ENCODE data around the gene ATP9A.
"Not testable (repeated sequence)": the region's sequence is repeated elsewhere in the genome, so short reads cannot be mapped to it uniquely, and the experiment has no call there.

ATP9A gene

DNA sequence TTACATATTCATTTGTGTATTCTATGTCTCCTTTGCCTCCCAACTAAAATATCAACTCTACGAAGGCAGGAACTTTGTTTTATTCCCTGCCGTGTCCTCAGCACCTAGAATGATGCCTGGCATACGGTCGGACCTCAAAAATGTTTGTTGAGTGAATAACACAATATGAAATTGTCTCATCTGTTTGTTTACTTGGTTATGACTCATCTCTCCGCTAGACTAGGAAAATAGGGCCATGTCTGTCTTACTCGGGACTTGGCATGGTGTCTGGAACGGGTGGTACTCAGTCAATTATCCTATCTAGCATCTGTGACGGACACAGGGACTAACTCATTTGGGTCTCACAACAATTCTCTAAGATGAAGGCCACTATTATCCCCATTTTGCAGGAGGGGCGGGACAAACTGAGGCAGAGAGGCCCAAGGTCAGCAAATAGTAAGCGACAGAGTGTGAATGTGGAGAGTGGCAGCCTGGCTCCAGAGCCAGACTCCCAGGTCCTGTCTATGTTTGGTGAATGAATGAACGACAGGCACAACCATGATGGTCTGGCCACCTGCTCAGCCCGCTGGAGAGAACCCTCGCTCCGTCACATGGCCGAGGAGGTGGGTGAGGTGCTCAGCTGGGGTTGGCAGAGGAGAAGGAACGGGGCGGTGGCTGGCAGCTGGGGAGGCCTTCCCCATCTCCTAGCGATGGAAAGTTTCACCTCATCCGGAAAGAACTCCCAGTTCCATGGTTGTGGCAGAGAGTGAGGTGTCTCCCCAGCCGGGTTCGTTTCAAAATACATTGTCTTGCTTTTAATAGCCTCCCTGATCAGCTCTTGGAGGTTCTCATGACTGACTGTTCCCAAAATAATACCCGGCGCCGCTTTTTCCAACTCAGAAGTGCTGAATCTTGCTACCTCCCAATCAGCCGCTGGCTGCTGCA lies 198.1 kb downstream of the ATP9A start:
- H3K9me3 Mint-ChIP-seq, result peaks cover 0 to 2% of the 10 kb centered on the region in 2 donors
- H3K36me3 Mint-ChIP-seq (ENCODE audit: insufficient read depth), result no peaks in the 10 kb centered on the region
- peaks cover 0 to 22% of the 10 kb centered on the region in 2 donors for H3K27me3 Mint-ChIP-seq
- H3K4me3 Mint-ChIP-seq, result no peak overlapping the region
- ATAC-seq (replicated peaks) (no peak), DNase-seq (no peak)
- H3K27ac Mint-ChIP-seq, result no peak overlapping the region
- H3K4me1 Mint-ChIP-seq (ENCODE audit: low read depth in 2 of 2), result no peaks in the 10 kb centered on the region

DNA sequence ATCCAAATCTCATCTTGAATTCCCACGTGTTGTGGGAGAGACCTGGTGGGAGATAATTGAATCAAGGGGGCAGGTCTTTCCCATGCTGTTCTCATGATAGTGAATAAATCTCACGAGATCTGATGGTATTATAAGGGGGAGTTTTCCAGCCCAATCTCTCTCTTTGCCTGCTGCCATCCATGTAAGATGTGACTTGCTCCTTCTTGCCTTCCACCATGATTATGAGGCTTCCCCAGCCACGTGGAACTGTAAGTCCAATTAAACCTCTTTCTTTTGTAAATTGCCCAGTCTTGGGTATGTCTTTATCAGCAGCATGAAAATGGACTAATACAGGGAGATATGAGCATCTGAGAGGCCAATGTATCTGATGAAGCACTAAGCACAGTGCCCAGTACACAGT lies 199.7 kb downstream of the ATP9A start:
- not testable (repeated sequence) for DNase-seq; H3K9me3 Mint-ChIP-seq; H3K4me1 Mint-ChIP-seq (ENCODE audit: low read depth in 2 of 2); ATAC-seq (replicated peaks); H3K36me3 Mint-ChIP-seq (ENCODE audit: insufficient read depth); H3K27ac Mint-ChIP-seq; H3K4me3 Mint-ChIP-seq
- peaks cover 0 to 29% of the 10 kb centered on the region in 2 donors for H3K27me3 Mint-ChIP-seq

DNA sequence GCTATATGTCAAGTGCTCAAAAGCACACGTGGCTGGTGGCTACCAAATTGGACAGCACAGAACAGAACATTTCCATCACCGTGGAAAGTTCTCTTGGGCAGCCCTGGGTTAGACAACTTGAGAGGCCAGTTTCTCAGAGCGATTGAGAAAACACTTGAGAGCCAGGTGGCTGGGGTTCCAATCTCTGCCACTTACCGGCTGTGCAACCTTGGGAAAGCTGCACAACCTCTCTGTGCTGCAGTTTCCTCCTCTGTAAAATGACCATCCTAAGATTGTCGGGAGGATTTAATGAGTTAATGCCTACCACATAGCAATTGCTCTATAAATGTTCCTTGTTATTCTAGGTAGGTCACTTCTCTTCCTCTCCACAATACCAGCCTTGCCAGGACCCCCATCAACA lies 200.6 kb downstream of the ATP9A start:
- Mint-ChIP-seq H3K27me3 (peaks cover 0 to 38% of the 10 kb centered on the region in 2 donors), H3K36me3 (ENCODE audit: insufficient read depth) (no peaks in the 10 kb centered on the region), H3K4me1 (ENCODE audit: low read depth in 2 of 2) (peaks cover 3 to 4% of the 10 kb centered on the region in 2 donors), H3K9me3 (peaks cover 0 to 2% of the 10 kb centered on the region in 2 donors), H3K27ac (no peak overlapping the region), H3K4me3 (no peak overlapping the region)
- ATAC-seq (replicated peaks) (no peak), DNase-seq (no peak)

DNA sequence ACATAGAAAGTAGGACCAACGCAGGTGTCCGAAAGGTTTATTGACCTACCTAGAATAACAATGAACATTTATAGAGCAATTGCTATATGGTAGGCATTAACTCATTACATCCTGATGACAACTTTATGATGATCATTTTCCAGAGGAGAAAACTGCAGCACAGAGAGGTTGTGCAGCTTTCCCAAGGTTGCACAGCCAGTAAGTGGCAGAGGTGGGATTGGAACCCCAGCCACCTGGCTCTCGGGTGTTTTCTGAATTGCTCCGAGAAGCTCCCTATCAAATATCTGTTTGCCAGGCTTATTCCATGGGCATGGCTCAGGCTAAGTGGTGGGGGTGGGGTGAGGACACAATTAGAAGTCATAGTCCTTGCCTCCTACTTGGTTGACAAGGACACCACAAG lies 201.6 kb downstream of the ATP9A start:
- H3K4me3 Mint-ChIP-seq, result no peak overlapping the region
- peaks cover 3 to 49% of the 10 kb centered on the region in 2 donors for H3K27me3 Mint-ChIP-seq
- peaks cover 0 to 2% of the 10 kb centered on the region in 2 donors for H3K9me3 Mint-ChIP-seq

GRCh38 chr20:51565298-51566144 lies 202.7 kb downstream of the ATP9A start:
- DNase-seq (no peak), ATAC-seq (replicated peaks) (no peak)
- peaks cover 10 to 14% of the 10 kb centered on the region in 2 donors for H3K4me1 Mint-ChIP-seq (ENCODE audit: low read depth in 2 of 2)
- H3K4me3 Mint-ChIP-seq, result no peak overlapping the region
- H3K27ac Mint-ChIP-seq, result no peak overlapping the region
- H3K27me3 Mint-ChIP-seq, result peaks cover 14 to 59% of the 10 kb centered on the region in 2 donors
- H3K36me3 Mint-ChIP-seq (ENCODE audit: insufficient read depth), result no peaks in the 10 kb centered on the region
- peaks cover 0 to 2% of the 10 kb centered on the region in 2 donors for H3K9me3 Mint-ChIP-seq

More for the DNA sequence above, 201.6 kb downstream of the ATP9A start:
- Mint-ChIP-seq H3K4me1 (ENCODE audit: low read depth in 2 of 2) (peaks cover 5 to 7% of the 10 kb centered on the region in 2 donors), H3K27ac (no peak overlapping the region), H3K36me3 (ENCODE audit: insufficient read depth) (no peaks in the 10 kb centered on the region)
- DNase-seq (no peak), ATAC-seq (replicated peaks) (no peak)

- DNase-seq (no peak), ATAC-seq (replicated peaks) (no peak)
- H3K4me1 Mint-ChIP-seq (ENCODE audit: low read depth in 2 of 2), result peaks cover 10 to 14% of the 10 kb centered on the region in 2 donors
- H3K27me3 Mint-ChIP-seq, result peaks cover 28 to 62% of the 10 kb centered on the region in 2 donors
- H3K4me3 Mint-ChIP-seq, result peak overlapping the region; percentile 59 to 60
- H3K9me3 Mint-ChIP-seq, result peaks cover 0 to 2% of the 10 kb centered on the region in 2 donors
- H3K27ac Mint-ChIP-seq, result no peak overlapping the region
- peaks cover 3% of the 10 kb centered on the region for H3K36me3 Mint-ChIP-seq (ENCODE audit: insufficient read depth)
These were observed 204.5 kb downstream of the ATP9A start for GRCh38 chr20:51563486-51564332.

- peaks cover 3% of the 10 kb centered on the region for H3K36me3 Mint-ChIP-seq (ENCODE audit: insufficient read depth)
- H3K4me3 Mint-ChIP-seq, result peak overlapping the region; percentile 59 to 60
- H3K27ac Mint-ChIP-seq, result no peak overlapping the region
- peaks cover 10 to 14% of the 10 kb centered on the region in 2 donors for H3K4me1 Mint-ChIP-seq (ENCODE audit: low read depth in 2 of 2)
- ATAC-seq (replicated peaks) (no peak), DNase-seq (no peak)
- H3K27me3 Mint-ChIP-seq, result peaks cover 28 to 56% of the 10 kb centered on the region in 2 donors
- no peaks in the 10 kb centered on the region for H3K9me3 Mint-ChIP-seq
These were observed 205.1 kb downstream of the ATP9A start for GRCh38 chr20:51563174-51563485.

GRCh38 chr20:51562332-51563173 lies 205.6 kb downstream of the ATP9A start:
- DNase-seq, result no peak
- Mint-ChIP-seq H3K9me3 (no peaks in the 10 kb centered on the region), H3K27ac (no peak overlapping the region), H3K27me3 (peaks cover 28 to 61% of the 10 kb centered on the region in 2 donors), H3K36me3 (ENCODE audit: insufficient read depth) (peaks cover 3% of the 10 kb centered on the region), H3K4me3 (peak overlapping the region; percentile 59 to 60), H3K4me1 (ENCODE audit: low read depth in 2 of 2) (peaks cover 10 to 14% of the 10 kb centered on the region in 2 donors)
- ATAC-seq (replicated peaks), result peak; percentile 54

GRCh38 chr20:51562027-51562331 lies 206.2 kb downstream of the ATP9A start:
- Mint-ChIP-seq H3K4me3 (peak overlapping the region; percentile 59 to 60), H3K9me3 (no peaks in the 10 kb centered on the region), H3K27me3 (peaks cover 28 to 67% of the 10 kb centered on the region in 2 donors), H3K4me1 (ENCODE audit: low read depth in 2 of 2) (peaks cover 10 to 14% of the 10 kb centered on the region in 2 donors), H3K27ac (no peak overlapping the region), H3K36me3 (ENCODE audit: insufficient read depth) (peaks cover 3% of the 10 kb centered on the region)
- DNase-seq (no peak), ATAC-seq (replicated peaks) (peak; percentile 17)

DNA sequence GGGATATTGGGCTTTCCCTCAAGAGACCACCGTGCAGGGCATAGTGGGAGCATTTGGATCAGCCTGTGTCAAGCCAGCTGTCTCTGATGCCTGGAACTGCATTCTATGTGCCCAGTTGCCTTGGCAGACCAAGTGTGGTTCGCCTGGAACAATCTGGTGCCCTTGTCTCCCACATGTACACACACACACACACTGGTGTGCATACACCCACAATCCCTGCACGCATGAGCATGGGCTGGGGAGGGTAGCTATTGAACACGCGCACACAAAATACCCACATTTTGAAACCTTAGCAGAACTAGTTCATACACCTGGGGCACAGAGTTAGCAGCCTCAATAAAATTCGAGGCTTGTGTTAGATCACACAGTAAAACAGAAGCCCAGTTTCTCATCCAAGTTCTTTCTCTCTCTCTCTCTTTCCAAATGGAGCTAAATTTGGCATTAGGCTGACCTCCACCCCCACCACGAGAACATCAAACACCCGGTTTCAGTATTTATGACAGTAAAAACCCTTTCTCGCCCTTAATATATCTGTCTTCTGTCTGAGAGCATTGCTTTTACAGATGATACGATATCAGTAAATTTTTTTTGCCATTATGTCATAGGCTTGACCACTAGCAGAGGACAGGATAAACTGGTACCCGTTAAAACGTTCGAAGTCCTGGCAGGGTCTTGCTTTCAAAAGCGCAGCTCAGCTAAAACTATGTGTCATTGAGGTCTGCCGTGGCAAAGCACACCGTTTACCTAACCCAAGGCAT lies 207.5 kb downstream of the ATP9A start:
- ATAC-seq (replicated peaks), result no peak
- Mint-ChIP-seq H3K27ac (no peak overlapping the region), H3K9me3 (no peaks in the 10 kb centered on the region), H3K36me3 (ENCODE audit: insufficient read depth) (peaks cover 3% of the 10 kb centered on the region), H3K27me3 (peaks cover 28 to 79% of the 10 kb centered on the region in 2 donors), H3K4me1 (ENCODE audit: low read depth in 2 of 2) (peaks cover 10 to 17% of the 10 kb centered on the region in 2 donors), H3K4me3 (peak overlapping the region; percentile 59 to 60)
- no peak for DNase-seq

DNA sequence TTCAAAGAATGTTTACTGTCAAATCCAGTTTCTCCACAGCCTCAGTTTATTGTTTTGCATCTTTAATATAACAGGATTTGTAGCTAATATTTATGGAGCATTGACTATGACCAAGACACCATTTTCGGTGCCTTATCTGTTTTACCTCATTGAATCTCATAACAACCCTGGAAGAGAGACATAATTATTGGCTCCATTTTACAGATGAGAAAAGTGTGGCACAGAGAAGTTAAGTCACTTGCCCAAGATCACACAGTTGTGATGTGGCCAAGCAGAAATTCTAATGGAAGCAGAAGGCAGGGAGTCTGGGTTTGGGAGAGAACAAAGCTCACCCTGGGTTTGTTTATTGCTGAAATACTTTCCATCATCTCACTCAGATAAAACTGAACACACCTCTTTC lies 208.1 kb downstream of the ATP9A start:
- no peak overlapping the region for H3K4me3 Mint-ChIP-seq
- ATAC-seq (replicated peaks) (no peak), DNase-seq (no peak)
- H3K27ac Mint-ChIP-seq, result no peak overlapping the region
- H3K27me3 Mint-ChIP-seq, result peaks cover 28 to 85% of the 10 kb centered on the region in 2 donors
- peaks cover 6% of the 10 kb centered on the region for H3K36me3 Mint-ChIP-seq (ENCODE audit: insufficient read depth)
- peaks cover 11 to 22% of the 10 kb centered on the region in 2 donors for H3K4me1 Mint-ChIP-seq (ENCODE audit: low read depth in 2 of 2)
- H3K9me3 Mint-ChIP-seq, result no peaks in the 10 kb centered on the region
